D341Med (cell line): ENCODE results near the gene COX20.
"Not testable (repeated sequence)": the region's sequence is repeated elsewhere in the genome, so short reads cannot be mapped to it uniquely, and the experiment has no call there.

Experiments
- DNase-seq: peaks from one replicate; pipeline ENCODE4 v3.0.0; 2012; ENCODE audit warnings: low spot score

COX20 gene

GRCh38 chr1:244822878-244823277, 12.6 kb upstream of the COX20 start:
- DNase-seq = no peak

GRCh38 chr1:244826712-244827111, 8.7 kb upstream of the COX20 start:
- no peak for DNase-seq

GRCh38 chr1:244830639-244831038, 4.8 kb upstream of the COX20 start:
- no peak for DNase-seq

DNA sequence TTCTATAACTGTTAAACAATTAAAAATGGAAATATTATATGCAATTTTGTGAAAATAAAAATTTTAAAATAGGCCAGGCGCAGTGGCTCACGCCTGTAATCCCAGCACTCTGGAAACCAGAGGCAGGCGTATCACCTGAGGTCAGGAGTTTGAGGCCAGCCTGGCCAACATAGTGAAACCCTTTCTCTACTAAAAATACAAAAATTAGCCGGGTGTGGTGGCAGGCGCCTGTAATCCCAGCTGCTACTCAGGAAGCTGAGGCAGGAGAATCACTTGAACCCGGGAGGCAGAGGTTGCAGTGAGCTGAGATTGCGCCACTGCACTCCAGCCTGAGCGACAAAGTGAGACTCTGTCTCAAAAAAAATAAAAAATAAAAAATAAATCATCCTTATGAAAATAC, 2.2 kb upstream of the COX20 start:
- not testable (repeated sequence) for DNase-seq

DNA sequence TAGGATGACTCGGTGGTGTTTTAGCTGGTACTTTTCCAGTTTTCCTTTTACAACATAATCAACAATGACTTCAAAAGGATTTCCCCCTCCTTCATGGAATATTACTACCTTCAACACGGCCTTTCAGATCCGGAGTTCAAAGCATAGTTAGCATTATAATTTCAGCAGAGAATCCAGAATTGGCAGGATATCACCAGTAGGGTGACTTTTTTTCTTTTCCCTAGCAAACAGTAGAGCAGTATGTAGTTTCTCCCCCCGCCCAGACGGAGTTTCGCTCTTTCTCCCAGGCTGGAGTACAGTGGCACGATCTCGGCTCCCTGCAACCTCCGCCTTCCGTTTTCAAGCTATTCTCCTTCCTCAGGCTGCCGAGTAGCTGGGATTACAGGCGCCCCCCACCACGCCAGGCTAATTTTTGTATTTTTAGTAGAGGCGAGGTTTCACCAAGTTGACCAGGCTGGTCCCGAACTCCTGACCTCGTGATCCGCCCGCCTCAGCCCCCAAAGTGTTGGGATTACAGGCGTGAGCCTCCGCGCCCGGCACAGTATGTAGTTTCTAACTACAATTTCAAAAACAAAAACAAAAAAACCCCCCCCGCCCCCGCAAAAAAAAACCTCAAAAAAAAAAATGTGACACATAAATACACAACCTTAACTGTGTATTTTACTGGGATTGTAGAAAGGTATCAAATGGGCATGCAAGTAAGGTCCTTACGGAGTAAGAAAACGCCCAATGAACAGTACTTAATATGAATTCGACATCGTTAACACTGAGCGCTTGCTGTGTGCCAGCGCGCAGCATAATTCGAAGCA, 1.5 kb upstream of the COX20 start:
- peak; percentile 50 for DNase-seq

- no peak for DNase-seq
Measured at GRCh38 chr1:244834543-244835275, 749 bp upstream of the COX20 start.

DNA sequence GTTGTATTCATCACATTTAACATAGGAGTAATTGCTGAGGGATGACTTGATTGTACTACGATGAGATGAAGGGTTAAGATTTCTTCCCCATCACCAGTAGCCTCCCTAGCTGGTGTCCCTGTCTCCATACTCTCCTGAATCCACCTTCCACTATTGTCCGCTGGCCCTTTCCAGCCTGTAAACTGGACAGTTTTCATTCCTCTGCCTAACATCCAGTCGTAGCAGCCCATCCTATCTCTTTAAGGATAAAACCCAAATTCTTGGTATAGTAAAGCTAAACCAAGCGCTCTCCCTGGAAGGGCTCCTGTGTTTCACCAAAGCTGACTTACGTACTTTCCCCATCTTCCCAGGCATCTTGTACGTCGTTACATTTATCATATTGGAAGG, 670 bp downstream of the COX20 start:
- DNase-seq = peak; percentile 54

DNA sequence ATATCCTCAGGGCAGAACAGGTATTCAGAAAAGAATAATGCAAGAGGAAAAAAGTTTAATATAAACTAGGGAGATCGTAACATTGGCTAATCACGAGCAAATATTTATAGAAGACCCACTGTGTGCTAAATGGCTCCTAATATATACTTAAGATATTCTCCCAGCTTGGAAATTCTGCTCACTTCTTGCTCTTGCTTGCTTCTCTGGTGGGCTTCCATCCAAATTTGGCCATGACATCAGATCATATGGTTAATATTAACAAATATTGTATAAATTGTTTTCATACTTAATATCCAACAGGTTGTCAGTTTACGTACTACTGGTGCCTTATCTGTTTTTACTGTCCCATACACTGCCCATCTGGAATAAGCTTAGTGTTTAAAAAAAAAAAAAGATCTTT, 1.1 kb downstream of the COX20 start:
- DNase-seq = no peak

- no peak for DNase-seq
Measured at GRCh38 chr1:244837597-244838258, 2.3 kb downstream of the COX20 start.

- no peak for DNase-seq
Measured at GRCh38 chr1:244839656-244840055, 4.2 kb downstream of the COX20 start.

DNA sequence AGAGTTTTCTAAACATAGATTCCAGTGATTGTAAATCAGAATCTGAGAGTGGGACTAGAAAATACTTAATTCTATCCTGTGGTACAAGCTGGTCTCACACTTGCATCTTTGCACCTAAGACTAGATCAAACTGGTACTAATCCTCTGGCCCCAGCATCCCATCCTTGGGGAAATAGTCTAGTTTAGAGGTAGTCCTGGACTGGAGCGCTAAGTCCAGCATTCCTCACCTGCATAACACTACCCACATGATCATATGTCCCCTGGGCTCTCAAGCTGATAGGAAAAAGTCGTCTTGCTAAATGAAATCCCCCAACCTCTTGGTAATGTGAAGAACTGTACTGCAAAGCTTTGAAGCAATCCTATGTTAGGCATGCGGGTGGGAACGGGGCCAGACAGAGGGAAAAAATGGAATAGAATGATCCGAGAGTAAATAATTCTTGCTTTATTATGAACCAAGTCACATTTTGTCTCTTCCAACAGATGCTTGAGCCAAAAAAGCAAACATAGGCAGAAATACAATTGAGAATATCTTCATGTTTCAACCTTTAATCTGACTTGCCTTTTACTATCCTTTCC, 4.8 kb downstream of the COX20 start:
- DNase-seq = no peak

- no peak for DNase-seq
Measured at GRCh38 chr1:244841273-244841927, 5.9 kb downstream of the COX20 start.

DNA sequence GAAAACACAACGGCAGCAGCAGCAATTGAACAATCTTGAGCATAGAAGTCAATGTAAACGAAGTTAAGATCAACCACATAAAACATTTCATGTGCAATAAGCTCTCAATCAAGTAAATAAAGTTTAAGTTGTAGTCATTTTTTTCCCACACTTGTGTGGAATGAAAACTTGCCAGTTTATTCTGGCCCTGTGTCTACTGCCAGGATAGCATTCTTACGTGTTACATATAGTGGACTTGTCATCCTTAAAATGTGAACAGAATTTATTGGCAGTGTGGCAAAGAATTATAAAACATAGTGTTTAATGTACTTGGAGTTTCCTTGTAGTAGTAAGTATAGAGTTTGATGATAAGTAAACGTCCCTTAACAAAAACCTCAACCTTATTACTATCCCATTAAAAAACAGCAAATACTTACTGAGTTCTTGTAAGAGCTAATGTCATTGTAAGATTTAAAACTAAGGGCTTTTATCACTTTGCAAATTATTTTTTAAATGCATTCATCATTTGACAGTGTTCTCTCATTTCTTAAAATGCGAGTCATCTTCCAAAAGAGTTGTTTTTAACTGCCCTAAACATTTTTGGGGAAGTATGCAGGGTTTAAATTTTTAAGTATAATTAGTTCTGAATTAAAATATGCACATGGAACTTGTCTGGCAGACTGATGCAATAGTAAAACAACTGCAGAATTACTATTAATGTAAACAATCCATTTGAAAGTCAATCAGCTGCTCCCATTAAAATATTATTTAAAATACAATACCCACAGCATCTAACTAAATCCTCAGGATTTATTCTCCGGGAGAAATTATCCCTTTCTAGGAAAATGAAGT, 7.9 kb downstream of the COX20 start:
- no peak for DNase-seq

GRCh38 chr1:244844155-244845121, 9.0 kb downstream of the COX20 start:
- no peak for DNase-seq

DNA sequence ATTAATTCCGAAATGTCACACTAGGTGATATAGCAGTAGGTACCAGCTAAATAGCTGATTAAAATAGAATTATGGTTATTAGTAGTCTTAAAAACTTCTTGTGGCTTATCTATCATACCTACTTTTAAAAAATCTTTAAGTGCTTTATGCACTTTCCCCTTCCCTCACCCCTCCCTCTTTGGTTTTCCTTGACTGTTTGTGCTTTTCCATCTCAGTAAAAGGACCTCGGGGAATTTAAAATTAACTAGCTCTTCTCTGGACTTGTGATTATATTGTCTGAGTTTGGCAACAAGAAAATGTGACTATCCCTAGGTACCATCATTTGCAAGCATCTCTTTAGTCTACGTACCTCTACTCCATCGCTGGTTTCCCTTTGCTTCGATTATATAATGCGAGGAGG, 11.2 kb downstream of the COX20 start:
- no peak for DNase-seq

- DNase-seq = no peak
Measured at GRCh38 chr1:244849189-244849866, 13.9 kb downstream of the COX20 start.

DNA sequence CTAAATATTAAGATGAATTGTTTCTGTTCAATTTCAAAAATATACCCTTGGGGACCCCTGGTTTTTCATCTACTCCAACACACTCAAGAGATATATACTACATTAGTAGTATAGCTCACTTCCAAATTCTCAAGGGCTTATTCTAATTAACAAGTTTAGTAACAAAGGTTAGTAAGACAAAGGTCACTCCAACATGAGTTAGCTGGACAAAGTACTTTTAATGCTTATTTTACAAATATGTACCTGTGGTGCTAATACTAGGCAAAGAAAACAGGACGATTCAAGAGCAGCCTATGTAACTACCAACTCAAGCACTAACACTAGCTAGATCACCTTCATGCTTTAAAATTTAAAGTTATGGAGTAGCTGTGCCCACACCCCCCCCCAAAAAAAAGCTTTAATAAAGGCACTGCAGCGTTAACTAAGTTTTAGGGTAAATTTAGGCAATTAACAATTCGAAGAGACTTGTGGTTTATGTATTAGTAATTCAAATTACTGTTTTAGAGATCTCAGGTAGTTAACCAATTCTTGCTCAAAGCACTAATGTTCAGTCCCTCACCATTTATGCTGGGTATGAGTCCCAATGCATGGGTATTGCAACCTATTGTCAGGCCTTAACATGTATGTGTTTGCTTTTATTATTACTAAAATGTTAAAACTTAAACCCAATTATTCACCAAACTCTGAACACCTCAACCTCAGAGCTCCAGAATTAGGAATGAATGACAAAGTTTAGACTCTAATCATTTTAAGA, 14.8 kb downstream of the COX20 start:
- DNase-seq = no peak

- no peak for DNase-seq
Measured at GRCh38 chr1:244850896-244851295, 15.4 kb downstream of the COX20 start.
